Cardiac muscle cell (in vitro differentiated cells and primary cell): ENCODE data around the gene INSRR. TPM values are rescaled to one million over a fixed set of nuclear protein-coding genes. Genes with fewer than 3 reads are reported as not detected.

ENCODE experiments used
- DNase-seq, 2 donors: peaks; one replicate each; pipeline versions ENCODE4 v3.0.0 to v3.0.0-alpha.2; 2010 to 2017; ENCODE audit warnings: low read depth in 1 of 2, low spot score in 1 of 2
- H3K27ac ChIP-seq: fragments of 200-600 bp; sonication (generic); 2 replicates; pipeline ENCODE4 v1.5.1; 2016
- H3K27me3 ChIP-seq: fragments of 200-600 bp; sonication (generic); 2 replicates; pipeline ENCODE4 v1.6.0; 2016; ENCODE audit warnings: control low read depth
- H3K36me3 ChIP-seq: fragments of 200-600 bp; sonication (generic); 2 replicates; pipeline ENCODE4 v1.5.1; 2016; ENCODE audit warnings: control low read depth
- H3K4me1 ChIP-seq: fragments of 200-600 bp; sonication (generic); 2 replicates; pipeline ENCODE4 v1.8.1; 2017; ENCODE audit warnings: low read depth, mild to moderate bottlenecking, mixed run types
- H3K4me3 ChIP-seq: fragments of 200-600 bp; sonication (generic); 2 replicates; pipeline ENCODE4 v1.5.1; 2016; ENCODE audit warnings: mild to moderate bottlenecking
- H3K9me3 ChIP-seq: fragments of 200-600 bp; sonication (generic); 2 replicates; pipeline ENCODE4 v1.5.1; 2017; ENCODE audit warnings: low read depth, mild to moderate bottlenecking, control low read depth
- polyA plus RNA-seq: library from polyadenylated mRNA; unstranded; fragments of >200 nt; fragmentation: Nextera tagmentation; extraction: Ambion mirVana; gene quantifications from 2 replicates; pipeline ENCODE4 v1.2.1, GENCODE V29; 2016
- total RNA-seq: library from RNA; depleted of rRNA; stranded (reverse); fragments of >200 nt; gene quantifications from 2 replicates; pipeline ENCODE4 v1.2.3, GENCODE V29; 2016
- TF ChIP-seq, protein P1 (sequence below): IDR thresholded peaks from 2 replicates; pipeline ENCODE4 v1.5.1; 2012; ENCODE audit warnings: low read depth, mild to moderate bottlenecking, low read length

Gene INSRR
- total and polyA plus RNA-seq, 2 experiments from 2014 or later, result 0.11 to 0.21 TPM

DNA sequence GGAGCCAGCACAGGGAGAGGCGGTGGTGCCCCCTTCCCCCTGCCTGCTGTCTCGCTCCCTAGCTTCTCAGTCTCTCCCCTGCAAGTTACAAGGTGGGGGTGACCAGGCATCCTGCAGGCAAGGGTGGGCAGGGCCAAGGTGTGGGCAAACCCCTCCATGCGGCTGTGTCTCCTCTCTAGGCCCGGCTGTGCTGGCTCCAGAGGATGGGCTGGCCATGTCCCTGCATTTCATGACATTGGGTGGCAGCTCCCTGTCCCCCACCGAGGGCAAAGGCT lies 16.4 kb upstream of the INSRR start:
- H3K4me3 ChIP-seq, result no peak overlapping the region
- no peaks in the 10 kb centered on the region for H3K9me3 ChIP-seq
- TF ChIP-seq, protein P1, sequence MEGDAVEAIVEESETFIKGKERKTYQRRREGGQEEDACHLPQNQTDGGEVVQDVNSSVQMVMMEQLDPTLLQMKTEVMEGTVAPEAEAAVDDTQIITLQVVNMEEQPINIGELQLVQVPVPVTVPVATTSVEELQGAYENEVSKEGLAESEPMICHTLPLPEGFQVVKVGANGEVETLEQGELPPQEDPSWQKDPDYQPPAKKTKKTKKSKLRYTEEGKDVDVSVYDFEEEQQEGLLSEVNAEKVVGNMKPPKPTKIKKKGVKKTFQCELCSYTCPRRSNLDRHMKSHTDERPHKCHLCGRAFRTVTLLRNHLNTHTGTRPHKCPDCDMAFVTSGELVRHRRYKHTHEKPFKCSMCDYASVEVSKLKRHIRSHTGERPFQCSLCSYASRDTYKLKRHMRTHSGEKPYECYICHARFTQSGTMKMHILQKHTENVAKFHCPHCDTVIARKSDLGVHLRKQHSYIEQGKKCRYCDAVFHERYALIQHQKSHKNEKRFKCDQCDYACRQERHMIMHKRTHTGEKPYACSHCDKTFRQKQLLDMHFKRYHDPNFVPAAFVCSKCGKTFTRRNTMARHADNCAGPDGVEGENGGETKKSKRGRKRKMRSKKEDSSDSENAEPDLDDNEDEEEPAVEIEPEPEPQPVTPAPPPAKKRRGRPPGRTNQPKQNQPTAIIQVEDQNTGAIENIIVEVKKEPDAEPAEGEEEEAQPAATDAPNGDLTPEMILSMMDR, result no peak
- peaks cover 4% of the 10 kb centered on the region for H3K27me3 ChIP-seq
- no peak overlapping the region for H3K27ac ChIP-seq
- H3K36me3 ChIP-seq, result no peaks in the 10 kb centered on the region
- H3K4me1 ChIP-seq, result no peaks in the 10 kb centered on the region
- no peak for DNase-seq

DNA sequence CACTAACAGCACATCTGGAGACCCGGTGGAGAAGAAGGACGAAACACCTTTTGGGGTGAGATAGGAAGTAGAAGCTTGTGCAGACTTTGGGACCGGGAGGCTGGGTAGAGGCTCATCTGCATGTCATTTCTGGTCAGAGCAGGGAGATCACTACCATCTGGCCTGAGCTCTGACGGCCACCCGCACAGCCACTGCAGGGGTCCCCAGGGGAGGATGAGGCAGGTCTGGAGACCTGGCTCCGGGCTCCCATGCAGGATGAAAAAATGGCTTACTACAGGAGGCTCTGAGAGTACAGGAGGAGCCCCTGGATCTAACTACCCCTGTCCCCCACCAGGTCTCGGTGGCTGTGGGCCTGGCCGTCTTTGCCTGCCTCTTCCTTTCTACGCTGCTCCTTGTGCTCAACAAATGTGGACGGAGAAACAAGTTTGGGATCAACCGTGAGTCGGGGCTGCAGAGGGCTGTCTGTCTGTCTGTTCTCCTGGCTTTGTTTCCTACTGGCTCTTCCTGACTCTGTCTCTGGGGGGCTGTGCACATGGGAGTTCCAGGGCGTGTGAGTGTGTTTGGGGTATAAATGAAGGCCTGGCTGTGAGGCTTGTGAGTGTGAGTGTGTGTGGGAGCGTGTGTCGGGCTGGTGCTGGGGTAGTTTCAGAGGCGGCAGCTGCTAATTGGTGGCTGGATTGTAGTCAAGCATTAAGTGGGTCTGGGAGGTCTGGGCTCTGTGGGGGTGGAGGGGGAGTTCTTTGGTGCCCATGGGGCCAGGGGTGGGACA lies 15.8 kb upstream of the INSRR start:
- DNase-seq, result no peak
- no peak overlapping the region for H3K27ac ChIP-seq
- H3K36me3 ChIP-seq, result no peaks in the 10 kb centered on the region
- H3K4me3 ChIP-seq, result no peak overlapping the region
- H3K9me3 ChIP-seq, result no peaks in the 10 kb centered on the region
- H3K27me3 ChIP-seq, result peaks cover 4% of the 10 kb centered on the region
- TF ChIP-seq, protein P1, result no peak
- H3K4me1 ChIP-seq, result no peaks in the 10 kb centered on the region

DNA sequence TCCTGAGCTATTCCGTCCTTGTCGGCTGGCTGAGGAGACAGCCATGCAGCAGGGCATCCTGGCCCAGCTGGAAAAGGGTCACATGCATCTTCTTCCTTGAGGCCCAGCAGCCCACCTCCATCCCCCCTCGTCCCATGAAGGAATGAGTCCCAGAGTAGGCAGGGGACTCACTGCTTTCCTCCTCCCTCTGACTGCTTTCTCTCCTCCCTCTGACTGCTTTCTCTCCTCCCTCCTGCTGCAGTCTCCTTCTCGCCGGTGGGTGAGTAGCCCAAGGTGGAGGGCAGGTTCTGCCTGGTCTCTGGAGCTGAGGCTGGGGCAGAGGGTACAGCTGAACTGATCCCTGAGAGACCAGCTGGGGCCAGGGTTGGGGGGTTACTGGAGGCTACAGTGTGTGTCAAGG lies 15.2 kb upstream of the INSRR start:
- Histone ChIP-seq H3K36me3 (no peaks in the 10 kb centered on the region), H3K27ac (no peak overlapping the region), H3K4me1 (no peaks in the 10 kb centered on the region), H3K4me3 (no peak overlapping the region), H3K27me3 (peaks cover 4% of the 10 kb centered on the region), H3K9me3 (no peaks in the 10 kb centered on the region)
- no peak for DNase-seq
- TF ChIP-seq, protein P1, result no peak

DNA sequence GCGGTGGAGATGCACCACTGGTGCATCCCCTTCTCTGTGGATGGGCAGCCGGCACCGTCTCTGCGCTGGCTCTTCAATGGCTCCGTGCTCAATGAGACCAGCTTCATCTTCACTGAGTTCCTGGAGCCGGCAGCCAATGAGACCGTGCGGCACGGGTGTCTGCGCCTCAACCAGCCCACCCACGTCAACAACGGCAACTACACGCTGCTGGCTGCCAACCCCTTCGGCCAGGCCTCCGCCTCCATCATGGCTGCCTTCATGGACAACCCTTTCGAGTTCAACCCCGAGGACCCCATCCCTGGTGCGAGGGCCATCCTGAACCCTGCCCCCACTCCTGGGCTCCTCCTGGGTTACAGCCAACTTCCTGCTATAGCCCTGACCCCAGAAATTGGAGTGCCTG lies 14.7 kb upstream of the INSRR start:
- DNase-seq, result no peak
- H3K4me3 ChIP-seq, result no peak overlapping the region
- peaks cover 4% of the 10 kb centered on the region for H3K27me3 ChIP-seq
- no peaks in the 10 kb centered on the region for H3K4me1 ChIP-seq
- no peak overlapping the region for H3K27ac ChIP-seq
- H3K9me3 ChIP-seq, result no peaks in the 10 kb centered on the region
- H3K36me3 ChIP-seq, result no peaks in the 10 kb centered on the region
- TF ChIP-seq, protein P1, result no peak

DNA sequence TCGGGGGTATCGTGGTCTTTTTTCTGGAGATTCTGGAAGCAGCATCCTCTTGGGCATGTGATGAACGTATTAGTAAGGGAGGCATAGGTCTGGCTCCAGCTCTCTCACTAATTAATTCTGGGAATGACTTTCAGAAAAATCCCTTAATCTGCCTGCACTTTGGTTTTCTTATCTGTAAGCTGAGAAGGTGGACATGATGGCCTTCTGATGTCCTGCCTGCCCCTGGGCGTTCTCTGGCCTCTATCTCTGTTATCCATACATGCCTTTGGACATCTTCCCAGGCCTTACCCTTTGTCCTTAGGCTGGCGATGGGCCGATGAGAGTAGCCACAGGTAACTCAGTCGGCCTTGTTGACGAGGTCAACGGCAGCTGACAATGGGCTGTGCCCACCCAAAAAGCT lies 10.5 kb upstream of the INSRR start:
- H3K4me3 ChIP-seq, result no peak overlapping the region
- H3K36me3 ChIP-seq, result no peaks in the 10 kb centered on the region
- H3K9me3 ChIP-seq, result no peaks in the 10 kb centered on the region
- TF ChIP-seq, protein P1, result no peak
- DNase-seq, result no peak
- peaks cover 9% of the 10 kb centered on the region for H3K4me1 ChIP-seq
- no peaks in the 10 kb centered on the region for H3K27me3 ChIP-seq
- no peak overlapping the region for H3K27ac ChIP-seq
